ENCODE results near the gene NTRK2.

The NTRK2 gene

DNA sequence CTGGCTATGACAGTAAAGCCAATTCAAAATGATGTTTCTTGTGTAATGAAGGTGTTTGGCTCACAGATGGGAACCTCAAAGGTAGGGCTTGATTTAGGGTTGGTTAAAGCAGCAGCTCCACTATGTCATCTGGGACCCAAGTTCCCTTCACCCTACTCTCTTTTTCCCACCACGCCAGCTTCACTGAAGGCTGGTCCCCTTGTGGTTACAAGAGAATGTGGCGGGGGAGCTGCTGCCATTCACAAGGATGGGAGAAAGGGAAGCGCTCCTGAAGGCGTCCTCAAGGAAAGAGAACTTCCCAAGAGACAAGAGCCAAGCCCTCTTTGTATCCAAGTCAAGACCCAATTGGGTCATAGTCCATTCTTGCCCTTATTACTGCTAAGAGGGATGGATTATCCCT is 72.7 kb downstream of the NTRK2 start:
- no peak for DNase-seq

DNA sequence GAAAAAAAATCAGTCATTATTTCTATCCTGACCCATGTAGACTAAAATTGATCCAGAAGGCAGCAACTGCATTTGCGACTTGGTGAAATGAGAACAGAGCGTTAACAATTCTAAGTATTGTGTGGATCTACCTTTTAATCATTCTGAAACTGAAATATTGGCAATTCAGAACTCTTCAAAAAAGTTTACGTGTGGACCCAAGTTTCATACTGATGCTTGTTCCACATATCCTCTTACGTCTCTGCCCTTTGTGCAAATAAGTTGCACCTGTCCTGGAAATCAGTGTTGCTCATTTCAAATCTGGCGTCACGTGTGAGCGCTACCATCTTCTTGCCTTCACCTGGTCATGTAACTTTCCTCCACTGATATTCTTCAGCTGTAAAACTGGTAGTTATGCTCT is 74.7 kb downstream of the NTRK2 start:
- no peak for DNase-seq

DNA sequence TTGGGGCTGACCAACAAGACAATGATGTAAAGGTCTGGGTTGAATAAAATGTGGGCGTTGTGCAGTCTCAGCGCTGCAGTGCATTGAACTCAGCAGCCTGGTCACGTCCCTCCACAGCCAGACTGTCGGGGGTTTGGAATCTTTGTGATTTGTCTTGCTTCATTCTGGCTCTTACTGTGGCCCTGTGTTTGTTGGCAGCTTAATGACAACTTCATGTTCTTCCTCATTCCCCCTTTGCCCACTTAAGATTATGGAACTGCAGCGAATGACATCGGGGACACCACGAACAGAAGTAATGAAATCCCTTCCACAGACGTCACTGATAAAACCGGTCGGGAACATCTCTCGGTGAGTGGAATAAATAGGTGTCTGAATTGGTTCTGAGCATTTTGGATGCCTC is 75.2 kb downstream of the NTRK2 start:
- no peak for DNase-seq

DNA sequence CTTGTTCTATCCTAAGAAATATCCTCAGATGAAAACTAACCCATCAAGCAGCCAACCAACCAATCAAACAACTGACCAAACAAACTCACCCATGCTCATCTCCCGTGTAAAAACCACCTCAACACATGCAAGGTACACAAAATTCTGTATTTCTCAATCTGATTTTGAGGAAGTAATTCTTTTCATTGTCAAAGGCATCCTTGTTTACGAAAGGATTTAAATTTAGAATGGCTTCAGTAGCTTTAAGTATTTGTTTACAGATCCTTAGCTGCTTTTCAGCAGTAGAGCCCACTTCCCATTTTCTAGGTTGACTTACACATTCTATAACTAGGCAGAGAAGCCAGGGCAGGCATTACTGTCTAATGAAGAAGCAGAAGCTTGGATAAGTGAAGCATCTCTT is 78.6 kb downstream of the NTRK2 start:
- DNase-seq, result no peak

DNA sequence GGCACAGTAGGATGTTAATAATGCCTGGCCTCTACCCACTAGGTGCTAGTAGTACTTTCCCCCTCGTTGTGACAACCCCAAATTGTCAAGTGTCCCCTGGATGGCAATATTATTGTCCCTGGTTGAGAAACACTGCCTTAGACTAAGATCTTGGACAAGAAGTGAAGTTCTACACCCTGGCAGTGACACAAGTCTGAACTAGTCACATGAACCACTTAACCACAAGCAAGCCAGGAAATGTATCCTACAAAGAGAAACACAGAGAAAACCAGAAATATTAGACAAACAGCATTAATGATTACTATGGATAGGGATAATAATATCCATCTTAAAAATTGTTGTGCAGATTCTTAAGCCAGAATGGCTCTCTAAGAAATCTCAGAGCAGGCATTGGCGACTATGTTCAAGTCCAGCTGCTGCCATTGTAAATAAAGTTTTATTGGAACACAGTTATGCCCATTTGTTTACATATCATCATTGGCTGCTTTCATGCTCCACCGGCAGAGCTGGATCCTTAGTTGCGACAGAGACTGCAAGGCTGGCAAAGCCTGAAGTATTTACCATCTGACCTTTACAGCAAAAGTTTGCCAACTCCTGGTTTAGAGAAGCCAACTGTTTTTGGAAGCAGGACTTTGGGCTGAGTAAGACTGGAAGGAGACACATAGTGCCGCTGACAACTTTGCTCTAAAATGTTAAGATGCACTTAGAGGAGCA is 80.8 kb downstream of the NTRK2 start:
- DNase-seq, result no peak

DNA sequence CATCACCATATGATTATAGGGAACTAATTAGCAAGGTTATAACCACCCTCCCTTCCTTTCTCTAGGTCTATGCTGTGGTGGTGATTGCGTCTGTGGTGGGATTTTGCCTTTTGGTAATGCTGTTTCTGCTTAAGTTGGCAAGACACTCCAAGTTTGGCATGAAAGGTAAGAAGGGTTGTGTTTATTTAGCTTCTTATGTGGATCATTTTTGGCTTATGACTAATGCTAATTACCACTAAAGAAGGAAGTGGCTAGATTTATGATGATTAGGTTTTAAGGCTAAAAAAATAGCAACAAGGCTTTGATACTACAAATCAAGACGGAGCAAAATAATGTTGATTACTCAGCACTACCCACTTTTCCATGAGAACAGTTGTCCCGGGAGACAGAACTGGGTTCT is 82.4 kb downstream of the NTRK2 start:
- DNase-seq, result no peak

DNA sequence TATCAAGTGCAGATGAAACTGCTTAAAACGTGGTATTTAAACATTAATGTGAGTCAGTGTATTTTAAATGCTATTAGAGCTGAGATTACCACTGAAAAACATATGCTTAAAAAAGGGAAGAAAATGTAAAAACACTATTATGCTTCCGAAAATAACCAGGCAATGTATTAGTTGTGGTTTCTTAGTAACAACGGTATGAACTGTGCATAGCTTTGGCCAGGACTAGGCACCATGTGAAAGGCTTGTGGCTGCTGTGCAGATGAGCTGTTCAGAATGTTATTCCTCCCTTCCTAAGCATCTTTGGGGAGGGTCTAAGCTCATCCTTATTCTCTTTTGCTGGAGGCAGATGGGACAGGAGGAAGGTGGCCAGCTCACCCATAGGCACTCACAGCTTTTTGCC is 84.9 kb downstream of the NTRK2 start:
- DNase-seq, result no peak

DNA sequence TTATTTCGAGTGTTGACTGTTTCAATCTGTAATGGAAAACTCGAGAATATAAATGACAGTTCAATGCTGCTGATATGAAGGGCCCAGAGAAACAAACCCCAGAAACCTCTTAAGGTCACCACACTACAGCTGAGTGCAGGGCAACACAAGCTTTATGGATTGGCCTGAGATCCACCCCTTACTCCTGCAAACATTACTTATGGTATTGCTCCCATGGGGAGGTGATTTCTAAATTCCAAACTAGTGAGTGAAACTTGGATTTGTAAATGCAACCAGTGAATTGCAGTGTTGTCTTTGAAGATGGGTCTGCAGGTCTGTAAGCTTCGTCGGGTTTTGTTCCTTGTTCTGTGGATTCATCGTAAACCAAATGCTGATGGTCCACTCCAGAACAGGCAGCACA is 85.4 kb downstream of the NTRK2 start:
- no peak for DNase-seq

DNA sequence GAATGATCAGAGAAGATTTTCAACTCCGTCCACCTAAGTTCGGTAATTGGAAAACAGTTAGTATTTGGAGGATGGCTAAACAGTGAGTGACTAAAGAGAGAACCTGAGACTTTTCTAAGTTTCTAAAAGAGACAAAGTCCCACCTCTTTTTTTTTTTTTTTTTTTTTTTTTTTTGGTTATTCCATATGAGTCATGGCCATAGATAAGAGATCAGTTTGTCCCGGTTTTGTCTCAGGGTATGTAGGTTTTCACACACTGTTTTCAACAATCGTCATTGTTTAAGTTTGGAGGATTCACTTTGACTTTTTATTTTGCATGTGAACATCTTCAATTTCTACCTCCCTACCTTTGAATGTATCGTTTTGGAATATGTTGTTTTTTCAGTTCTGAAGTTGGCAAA is 85.9 kb downstream of the NTRK2 start:
- no peak for DNase-seq

DNA sequence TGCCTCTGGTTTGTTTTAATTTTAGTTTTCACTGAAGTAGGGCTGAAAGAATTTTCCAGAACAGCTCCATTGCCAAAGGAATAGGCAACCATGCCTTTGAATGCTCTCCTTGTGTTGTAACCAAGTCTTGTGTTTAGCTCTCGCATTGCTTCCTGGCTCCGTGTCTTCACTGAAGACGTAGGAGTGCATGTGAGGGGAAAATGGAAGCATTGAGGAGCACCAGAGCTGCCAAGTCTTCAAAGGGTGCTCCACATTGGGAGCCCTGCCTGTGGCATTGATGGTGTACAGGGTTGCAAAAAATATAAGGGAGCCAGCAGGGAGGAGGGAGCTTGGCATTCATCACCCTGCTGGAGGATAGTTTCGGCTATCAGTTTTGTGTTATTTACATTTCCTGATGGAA is 86.6 kb downstream of the NTRK2 start:
- DNase-seq, result no peak

DNA sequence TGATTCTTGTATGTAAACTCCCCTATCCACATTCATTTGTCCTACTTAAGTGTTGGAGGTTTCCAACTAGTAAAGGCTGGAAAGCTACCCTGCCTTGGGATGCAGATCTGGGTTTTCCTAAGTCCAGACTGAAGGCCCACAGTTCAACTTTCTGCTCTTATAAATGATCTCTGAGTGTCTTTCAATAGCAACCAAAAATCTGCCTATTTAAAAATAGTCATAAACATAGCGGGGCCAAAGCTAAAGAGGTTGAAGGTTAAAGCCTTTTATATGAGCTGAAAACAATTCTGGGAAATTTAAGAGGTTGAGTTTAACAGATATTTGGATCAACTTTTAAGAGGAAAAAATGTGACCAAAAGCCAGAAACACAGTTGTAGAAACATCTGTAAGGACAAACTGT is 87.2 kb downstream of the NTRK2 start:
- no peak for DNase-seq

DNA sequence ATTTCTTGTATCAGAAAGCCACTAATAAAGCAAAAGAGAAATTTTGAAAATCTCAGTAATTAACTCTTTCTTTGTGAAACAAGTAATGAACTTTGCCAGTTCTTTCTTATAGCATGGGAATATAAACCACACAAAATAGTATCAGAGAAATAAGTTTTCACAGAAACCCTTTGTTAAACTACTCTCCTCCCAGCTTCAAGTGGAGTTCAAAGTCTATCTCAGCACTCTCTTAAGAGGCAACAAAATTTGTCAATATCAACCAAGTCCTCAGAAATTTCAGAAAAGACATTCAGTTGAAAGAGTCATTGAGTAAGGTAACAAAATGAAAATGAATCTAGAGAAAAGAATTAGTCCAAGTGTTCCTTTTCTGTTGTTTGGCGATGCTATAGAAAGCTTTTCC is 89.3 kb downstream of the NTRK2 start:
- DNase-seq, result no peak

DNA sequence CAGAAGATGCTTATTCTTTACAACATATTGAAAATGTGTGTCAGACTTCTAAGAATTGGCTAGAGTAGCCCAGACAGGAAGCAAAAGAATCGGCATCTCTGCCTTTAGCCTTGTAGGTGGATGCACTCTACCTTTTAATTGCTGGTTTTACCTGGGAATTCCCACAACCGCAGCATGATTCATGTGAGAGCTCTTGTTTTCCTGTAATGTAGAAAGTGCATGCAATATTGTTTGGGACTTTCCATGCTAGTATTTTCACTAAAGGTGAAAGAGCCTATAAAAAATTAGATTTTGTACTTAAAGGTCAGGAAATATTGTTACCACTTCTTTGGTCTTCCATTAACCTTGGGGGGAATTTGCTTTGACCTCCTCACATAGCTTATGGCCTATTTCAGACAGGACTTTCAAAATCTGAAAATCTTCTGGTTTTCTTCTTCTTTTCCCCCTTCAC is 89.8 kb downstream of the NTRK2 start:
- DNase-seq, result no peak

DNA sequence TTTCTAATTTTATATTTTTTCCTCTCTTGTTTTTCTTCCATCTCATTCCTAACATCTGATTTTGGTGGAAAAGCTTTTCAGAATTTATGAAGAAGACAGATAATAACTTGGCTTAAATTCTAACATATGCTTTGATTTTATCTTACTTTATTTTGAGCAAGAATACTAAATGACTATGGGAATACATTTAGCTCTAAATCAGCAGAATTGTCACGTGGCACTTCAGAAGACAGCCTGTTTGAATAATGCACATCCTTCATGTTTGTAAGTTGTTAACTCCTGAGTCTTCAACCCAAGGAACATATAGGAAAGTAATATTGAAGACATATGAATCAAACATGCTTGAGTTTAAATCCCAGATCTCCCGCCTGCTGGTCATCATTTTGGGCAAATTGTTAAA is 90.3 kb downstream of the NTRK2 start:
- DNase-seq, result no peak

DNA sequence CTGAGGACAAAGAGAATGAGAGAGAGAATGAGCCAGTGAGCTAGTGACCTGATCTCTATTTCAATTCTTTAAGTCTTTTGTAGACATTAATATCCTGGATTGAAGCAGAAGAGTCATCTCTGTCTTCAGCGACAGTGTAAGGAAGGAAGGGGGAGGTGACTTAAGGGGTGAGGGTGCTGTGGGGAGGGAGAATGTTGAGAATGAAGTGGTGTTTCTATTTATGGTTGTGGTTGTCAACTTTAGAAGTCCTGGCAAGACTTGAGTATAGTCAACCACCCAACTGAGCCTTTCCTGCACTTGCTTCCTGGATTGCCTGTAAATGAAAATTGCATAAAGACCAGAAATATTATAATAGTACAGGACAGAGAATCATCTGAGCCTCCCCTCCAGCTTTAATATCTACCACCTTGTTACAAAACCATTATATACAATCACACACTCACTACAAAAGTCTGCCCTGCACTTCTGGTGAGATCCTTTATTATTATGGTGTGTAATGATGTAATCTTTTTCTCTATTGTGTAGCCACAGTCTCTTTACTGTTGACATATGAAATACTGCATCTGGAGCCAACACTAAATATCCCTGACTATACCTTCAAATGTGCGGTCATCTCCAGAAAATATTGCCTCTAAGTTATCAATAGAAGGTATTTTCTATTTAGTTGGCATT is 91.7 kb downstream of the NTRK2 start:
- DNase-seq, result no peak

DNA sequence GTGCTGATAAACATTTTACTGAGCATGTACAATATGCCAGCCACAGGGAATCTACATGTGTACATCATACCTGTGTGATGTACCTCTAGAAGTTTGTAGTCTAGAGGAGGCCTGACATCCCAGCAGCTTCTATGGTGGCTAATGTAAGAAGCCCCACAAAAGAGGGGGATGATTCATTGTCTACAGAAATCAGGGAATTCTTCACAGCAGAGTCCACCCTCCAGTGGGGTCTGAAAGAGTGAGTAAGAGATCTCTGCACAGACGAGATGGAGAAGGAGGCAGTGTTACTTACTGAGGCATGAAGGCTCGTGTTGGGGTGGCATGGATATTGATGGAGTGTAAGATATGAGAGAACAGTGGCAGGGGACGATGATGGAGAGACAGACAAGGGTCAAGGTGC is 103.0 kb downstream of the NTRK2 start:
- no peak for DNase-seq

DNA sequence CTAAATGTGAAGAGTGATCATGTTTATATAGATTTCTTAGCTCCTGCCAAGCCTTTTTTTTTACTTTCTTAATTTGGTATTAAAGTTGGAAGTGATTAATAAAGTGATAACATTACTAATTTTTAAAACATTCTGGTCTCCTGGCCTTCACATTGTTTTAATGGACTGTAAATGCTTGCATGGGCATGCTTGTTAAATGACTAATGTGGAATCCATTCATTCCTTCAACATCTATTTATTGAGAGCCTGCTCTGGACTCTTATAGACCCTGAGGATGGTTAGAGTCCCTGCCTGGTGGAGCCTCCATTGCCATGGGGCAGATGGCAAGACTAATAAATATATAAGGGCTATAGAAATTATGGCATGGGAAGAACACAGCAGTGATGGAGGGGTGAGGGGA is 103.5 kb downstream of the NTRK2 start:
- DNase-seq, result no peak

DNA sequence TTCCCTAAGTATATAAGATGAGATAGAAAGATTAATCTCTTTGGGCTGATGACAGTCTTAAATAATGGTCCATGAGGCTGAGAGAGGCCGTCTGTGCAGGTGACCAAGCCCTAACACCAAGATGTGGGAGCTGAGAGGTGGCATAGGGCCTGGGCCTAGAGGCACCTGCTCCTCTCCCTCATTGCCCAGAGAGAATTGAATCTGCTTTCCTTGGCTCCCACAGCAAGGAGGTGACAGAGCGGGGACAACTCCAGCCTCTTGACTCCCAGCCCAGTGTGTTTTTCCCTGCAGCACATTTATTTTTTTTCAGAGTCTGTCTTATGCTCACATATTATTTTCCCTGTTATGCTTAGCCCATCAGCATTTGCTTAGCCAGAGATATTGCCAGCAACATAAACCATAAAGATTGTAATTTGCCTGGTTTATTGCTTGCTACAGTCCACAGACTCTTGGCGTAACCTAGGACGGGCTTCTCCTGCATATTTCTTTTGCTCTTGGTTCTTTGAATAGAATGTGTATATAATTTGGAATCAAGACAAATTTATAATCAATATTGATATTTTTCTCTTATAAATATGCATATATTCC is 105.6 kb downstream of the NTRK2 start:
- no peak for DNase-seq

DNA sequence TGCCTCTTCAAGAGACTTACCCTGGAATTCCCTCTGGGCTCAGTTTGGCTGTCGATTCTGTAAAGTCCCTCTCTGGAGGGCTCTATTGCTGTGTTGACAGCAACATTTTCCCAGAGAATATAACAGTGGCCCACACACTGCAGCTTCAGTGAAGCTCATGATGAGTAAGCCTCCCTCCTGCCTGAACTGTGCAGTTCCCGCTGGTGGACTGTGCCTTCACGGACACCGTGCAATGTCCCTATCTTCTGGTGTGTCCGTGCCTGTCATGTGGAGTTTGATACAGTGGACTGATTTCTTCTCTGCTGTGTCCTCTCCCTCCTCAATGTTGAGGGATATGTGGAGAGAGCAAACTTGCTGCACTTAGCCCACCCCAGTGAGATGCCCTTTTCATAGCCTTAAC is 109.0 kb downstream of the NTRK2 start:
- DNase-seq, result peak; percentile 66

DNA sequence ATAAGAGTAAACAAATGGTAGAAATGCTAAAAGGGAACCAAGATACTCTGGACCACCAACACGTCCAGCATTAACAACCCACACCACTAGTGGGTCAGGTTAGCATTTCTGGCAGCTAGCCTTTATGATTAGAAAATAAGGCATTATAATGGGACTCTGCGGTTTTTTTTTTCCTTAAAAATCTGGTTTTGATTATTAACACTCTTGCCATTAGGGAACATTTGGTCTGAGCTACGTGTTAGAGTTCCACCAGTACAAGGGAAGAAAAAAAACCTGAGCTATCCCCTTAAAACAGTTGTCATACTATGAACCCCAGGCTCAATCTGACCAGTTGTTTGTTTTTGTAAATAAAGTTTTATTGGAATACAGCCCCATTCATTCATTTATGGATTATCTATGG is 110.4 kb downstream of the NTRK2 start:
- DNase-seq, result no peak

DNA sequence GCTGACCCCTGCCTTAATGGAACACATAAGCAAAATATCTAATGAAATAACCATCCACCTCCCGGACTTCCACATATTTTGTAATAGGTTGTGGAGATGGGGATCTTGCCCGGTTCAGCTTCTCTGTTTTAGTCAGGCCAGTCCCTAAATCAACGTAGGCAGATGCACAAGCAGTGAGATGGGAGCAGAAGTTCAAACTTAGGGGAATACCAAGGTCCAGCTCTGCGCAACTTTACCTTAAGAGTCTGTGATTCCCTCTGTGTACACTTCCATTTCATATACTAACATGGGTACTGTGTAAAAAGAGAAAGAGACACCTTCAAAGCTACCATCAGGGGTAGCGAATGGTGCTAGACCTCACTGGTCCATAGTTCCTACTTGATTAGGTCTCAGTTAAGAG is 110.9 kb downstream of the NTRK2 start:
- DNase-seq, result no peak

DNA sequence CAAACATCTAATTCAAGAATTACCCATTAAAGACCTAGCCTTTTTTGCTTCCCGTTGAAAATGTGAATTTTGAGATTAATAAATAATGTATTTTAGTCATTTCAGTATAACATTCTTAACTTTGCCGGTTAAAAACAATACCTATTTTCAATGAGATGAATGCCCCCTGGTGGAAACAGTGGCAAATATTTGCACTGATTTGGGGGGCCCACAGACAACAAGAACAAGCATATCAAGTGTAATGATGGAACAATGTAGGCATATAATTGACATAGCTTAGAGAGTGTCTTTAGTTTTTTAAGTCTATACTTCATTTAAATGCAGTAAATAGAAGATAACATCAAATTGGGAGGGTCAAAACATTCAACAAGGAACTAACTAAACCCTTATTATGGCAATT is 111.9 kb downstream of the NTRK2 start:
- DNase-seq, result no peak

DNA sequence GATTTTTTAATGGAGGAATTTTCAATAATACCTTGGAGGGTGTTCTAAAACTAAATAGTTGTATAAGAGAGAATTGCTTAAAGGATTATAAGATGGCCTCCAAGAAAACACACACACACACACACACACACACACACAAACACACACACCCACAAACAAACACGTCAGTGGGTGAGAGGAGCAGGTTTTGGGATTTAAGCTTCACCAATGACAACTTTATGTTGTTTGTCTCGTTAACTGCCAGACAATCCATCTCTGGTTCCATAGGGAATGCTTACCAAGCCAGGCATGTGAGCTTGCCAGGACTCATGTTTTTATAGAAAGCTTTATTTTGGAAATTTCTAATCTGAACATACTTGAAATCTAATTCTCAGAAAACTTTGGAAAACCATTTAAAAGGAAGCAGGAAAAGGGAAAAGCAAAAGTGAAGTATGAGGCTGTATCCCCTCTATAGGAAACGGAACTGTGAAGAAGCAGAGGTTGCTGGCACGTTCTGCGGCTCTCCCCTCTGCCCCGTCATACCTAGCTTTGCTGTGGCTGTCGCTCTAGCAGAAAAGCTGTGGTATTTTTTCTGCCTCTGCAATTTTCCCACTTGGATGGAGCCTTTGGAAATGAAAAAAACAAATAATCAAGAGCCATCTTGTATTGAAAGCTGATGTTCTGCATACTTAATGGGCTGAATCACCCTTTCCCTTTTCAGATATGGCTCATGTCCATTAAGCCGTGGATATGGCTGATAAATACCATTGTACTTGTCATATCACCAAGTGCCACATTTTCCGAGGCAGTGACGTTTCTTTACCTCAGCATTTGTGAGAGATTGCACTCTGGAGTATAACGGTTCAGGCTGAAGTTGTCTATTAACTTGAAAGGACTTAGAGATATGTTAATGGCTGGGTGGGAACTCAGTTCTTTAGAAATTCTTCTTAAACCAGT is 112.7 kb downstream of the NTRK2 start:
- DNase-seq, result no peak

Data from retina (tissue), 1 donor.